Adrenal gland (tissue), 12 donors: ENCODE results near the gene CMTR1. TPM values are rescaled to one million over a fixed set of nuclear protein-coding genes. Genes with fewer than 3 reads are reported as not detected.
"Not testable (repeated sequence)": the region's sequence is repeated elsewhere in the genome, so short reads cannot be mapped to it uniquely, and the experiment has no call there.

Source experiments
- DNase-seq, 7 donors: peaks; one replicate each; pipeline ENCODE4 v3.0.0-alpha.2; 2019 to 2020
- H3K27ac ChIP-seq, 5 donors: fragments of 200-600 bp; sonication (generic) in 4 of 5; 1 replicate in 3 of 5; 2 replicates in 2 of 5; pipeline versions ENCODE4 v1.5.1 to v1.8.0; 2016 to 2020; ENCODE audit warnings: mild to moderate bottlenecking in 1 of 5
- H3K27me3 ChIP-seq: fragments of 200-600 bp; 2 replicates; pipeline ENCODE4 v1.8.0; 2021
- H3K36me3 ChIP-seq, 2 donors: fragments of 200-600 bp; replicated peaks in 1 of 2; 1 replicate in 1 of 2; 2 replicates in 1 of 2; pipeline versions ENCODE4 v1.5.1 to v1.8.0; 2018 to 2022
- H3K4me1 ChIP-seq, 2 donors: fragments of 200-600 bp; replicated peaks in 1 of 2; 1 replicate in 1 of 2; 2 replicates in 1 of 2; pipeline versions ENCODE4 v1.5.1 to v1.8.0; 2018 to 2021
- H3K4me3 ChIP-seq, 4 donors: fragments of 200-600 bp; sonication (generic) in 3 of 4; one replicate each; pipeline ENCODE4 v1.5.1; 2016 to 2018
- H3K9me3 ChIP-seq, 3 donors: fragments of 200-600 bp; sonication (generic) in 1 of 3; replicated peaks in 1 of 3; 1 replicate in 2 of 3; 2 replicates in 1 of 3; pipeline versions ENCODE4 v1.5.1 to v1.8.0; 2016 to 2021
- CTCF ChIP-seq, 6 experiments: fragments of 450-650 bp in 4 of 6; fragments of 200-600 bp in 2 of 6; sonication (generic) in 1 of 6; IDR thresholded peaks; 1 replicate in 5 of 6; 2 replicates in 1 of 6; pipeline versions ENCODE4 v1.5.1 to v1.8.0; 2016 to 2021; ENCODE audit warnings: antibody characterized with exemption in 6 of 6, mild to moderate bottlenecking in 2 of 6, moderate library complexity in 1 of 6
- POLR2A ChIP-seq, 2 donors: fragments of 450-650 bp; IDR thresholded peaks; one replicate each; pipeline ENCODE4 v1.6.1; 2017; ENCODE audit warnings: antibody characterized with exemption in 2 of 2, mild to moderate bottlenecking in 2 of 2, moderate library complexity in 1 of 2
- WGBS, 4 donors: extraction: QIAGEN DNeasy Blood & Tissue Kit in 2 of 4; methylation state at CpG; one replicate each; pipeline versions ENCODE4 v1.1.5 to v1.1.7; 2013 to 2017; 5-methylcytosine and 5-hydroxymethylcytosine counted together
- intact Hi-C, 2 donors: fragments of 100-400 bp; cut with DNase I; formaldehyde crosslinking; loops; one replicate each; pipeline versions ENCODE4 v1.14.1 to v1.15.0; 2022 to 2023
- polyA plus RNA-seq, 3 donors: library from polyadenylated mRNA; stranded (reverse); fragments of 200-250 nt in 2 of 3; fragments of 350-450 nt in 1 of 3; fragmentation: Illumina TruSeq in 1 of 3; extraction: RNeasy Lipid Tissue Mini Kit (QIAGEN cat#74804) in 1 of 3; gene quantifications; one replicate each; pipeline ENCODE4 v1.2.3, GENCODE V29; 2013 to 2014
- total RNA-seq, 9 donors: library from RNA; depleted of rRNA in 4 of 9; stranded (reverse); fragments of >200 nt in 4 of 9; fragments of 120-200 nt in 1 of 9; fragmentation: NEBNext Ultra II Directional in 1 of 9; extraction: Animal tissue kit (Norgen Biotek cat#: 25700) in 1 of 9; gene quantifications; one replicate each; pipeline versions ENCODE4 v1.1.0 to v1.2.4, GENCODE V29; 2013 to 2023
- donor health status: healthy with polysubstance abuse.
- donor health status: Bipolar disorder and iron deficiency.
- donor health status: DM: yes; HTN: yes; CAD: no.
- donor health status: DM: no; HTN: no; CAD: no.
- donor health status: DM: no; HTN: no; CAD: no.
- donor health status: DM: yes; HTN: yes; CAD: no.

CMTR1 gene
- total and polyA plus RNA-seq, 12 donors = 21.0 to 48.1 (median 31.9) TPM

GRCh38 chr6:37499433-37500293 is 66.6 kb downstream of the CMTR1 start, which contains the start of gene CCDC167:
CCDC167 (minus strand) TSS chr6:37499893; CDS start chr6:37499863, 30 bp downstream.
- peak; percentile 88 to 97 (median 95) for DNase-seq
- Histone ChIP-seq H3K27me3 (no peaks in the 10 kb centered on the region), H3K27ac (peak within 1 kb of the TSS in 1 of 5 donors; percentile 45), H3K4me3 (peak within 1 kb of the TSS; percentile 9 to 87 (median 64)), H3K4me1 (peaks cover 3 to 9% of the 10 kb centered on the region in 2 donors), H3K9me3 (no peaks in the 10 kb centered on the region), H3K36me3 (no peaks in the 10 kb centered on the region)
- WGBS, 4 donors = 1 to 2% (median 2%) methylated on average over 36 to 38 of the region's 38 CpGs
- TF ChIP-seq CTCF (IDR thresholded peaks at IDR 0.05) (no peak), POLR2A (IDR thresholded peaks at IDR 0.05) (no peak)
- intact Hi-C loops = no loop called here

- TF ChIP-seq CTCF (IDR thresholded peaks at IDR 0.05) = no peak
- TF ChIP-seq POLR2A (IDR thresholded peaks at IDR 0.05) = no peak
- WGBS, 4 donors = 57 to 72% (median 61%) methylated on average over 4 of the region's 4 CpGs
- Histone ChIP-seq H3K27me3 (no peaks in the 10 kb centered on the region), H3K4me1 (peaks cover 3 to 9% of the 10 kb centered on the region in 2 donors), H3K4me3 (peak overlapping the region in 1 of 4 donors; percentile 57), H3K27ac (peak overlapping the region in 1 of 5 donors; percentile 45), H3K36me3 (no peaks in the 10 kb centered on the region), H3K9me3 (no peaks in the 10 kb centered on the region)
- intact Hi-C loops = no loop called here
- no peak for DNase-seq
Observed at GRCh38 chr6:37500294-37500608, 67.2 kb downstream of the CMTR1 start.

GRCh38 chr6:37500904-37501303 is 67.9 kb downstream of the CMTR1 start:
- intact Hi-C loops, H3K36me3 ChIP-seq, H3K27me3 ChIP-seq, H3K27ac ChIP-seq, H3K4me1 ChIP-seq, H3K9me3 ChIP-seq, H3K4me3 ChIP-seq, DNase-seq: not testable (repeated sequence)
- WGBS, 4 donors = 95 to 98% (median 96%) methylated on average over 6 of the region's 6 CpGs

DNA sequence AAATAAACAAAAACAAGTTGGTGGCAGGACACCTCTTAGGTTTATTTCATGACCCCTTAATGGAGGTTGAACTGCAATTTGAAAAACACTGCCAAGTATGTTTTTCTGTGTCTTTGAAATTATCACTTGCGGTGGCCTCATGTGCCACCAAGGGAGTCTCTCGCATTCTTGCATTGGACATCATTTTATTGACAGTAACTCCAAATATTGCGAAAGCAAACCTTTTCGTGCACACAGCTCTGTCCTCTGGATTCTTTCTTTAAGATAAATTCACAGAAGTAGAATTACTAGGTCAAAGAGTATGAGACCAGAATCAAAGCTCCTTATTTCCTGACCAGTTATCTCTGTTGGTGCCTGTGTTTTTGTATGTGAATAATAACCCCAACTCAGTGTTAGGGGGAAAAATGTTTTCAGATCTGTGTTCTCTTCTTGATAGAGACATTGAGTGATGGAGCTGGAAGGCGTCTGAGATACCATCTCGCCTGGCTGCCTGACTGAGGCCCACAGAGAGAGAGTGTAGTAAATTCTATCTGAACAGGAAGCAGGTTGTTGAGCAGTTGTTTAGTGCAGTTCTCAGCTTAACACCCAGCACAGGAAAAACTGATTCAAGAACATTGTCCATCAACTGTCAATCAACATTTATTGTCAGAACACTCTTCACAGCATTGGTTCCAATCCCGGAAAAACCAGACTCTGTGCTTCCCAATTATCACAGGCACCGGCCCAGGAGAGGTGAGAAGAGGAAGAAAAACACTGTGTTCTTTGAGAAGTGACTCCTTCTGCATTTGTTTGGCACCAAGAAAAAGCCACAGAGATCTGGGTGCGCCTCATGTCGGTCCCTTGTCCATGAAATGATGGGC is 68.8 kb downstream of the CMTR1 start:
- no peak overlapping the region for H3K4me3 ChIP-seq
- no peak for TF ChIP-seq CTCF (IDR thresholded peaks at IDR 0.05)
- no peak for TF ChIP-seq POLR2A (IDR thresholded peaks at IDR 0.05)
- WGBS, 4 donors = 66 to 75% (median 72%) methylated on average over 10 of the region's 10 CpGs
- H3K36me3 ChIP-seq = no peaks in the 10 kb centered on the region
- H3K9me3 ChIP-seq = no peaks in the 10 kb centered on the region
- no peak for DNase-seq
- peak overlapping the region in 1 of 5 donors; percentile 44 for H3K27ac ChIP-seq
- H3K4me1 ChIP-seq = peaks cover 3 to 9% of the 10 kb centered on the region in 2 donors
- no peaks in the 10 kb centered on the region for H3K27me3 ChIP-seq
- intact Hi-C loops = no loop called here
